Activated CD8-positive, alpha-beta memory T cell treated with anti-CD3 and anti-CD28 coated beads, Interleukin-2, amount 50 U/mL, for 1 hour (primary cell): ENCODE measurements around the gene DEGS2.

Source experiments
- DNase-seq: peaks from one replicate; pipeline ENCODE4 v3.0.0-alpha.2; 2020; ENCODE audit errors: extremely low read depth

DEGS2 gene

GRCh38 chr14:100132161-100132902, 27.1 kb downstream of the DEGS2 start:
- DNase-seq, result no peak

GRCh38 chr14:100131181-100131580, 28.3 kb downstream of the DEGS2 start:
- DNase-seq, result no peak

GRCh38 chr14:100130521-100130920, 28.9 kb downstream of the DEGS2 start:
- no peak for DNase-seq

- DNase-seq, result no peak
Observed at GRCh38 chr14:100129161-100129589, 30.3 kb downstream of the DEGS2 start.

DNA sequence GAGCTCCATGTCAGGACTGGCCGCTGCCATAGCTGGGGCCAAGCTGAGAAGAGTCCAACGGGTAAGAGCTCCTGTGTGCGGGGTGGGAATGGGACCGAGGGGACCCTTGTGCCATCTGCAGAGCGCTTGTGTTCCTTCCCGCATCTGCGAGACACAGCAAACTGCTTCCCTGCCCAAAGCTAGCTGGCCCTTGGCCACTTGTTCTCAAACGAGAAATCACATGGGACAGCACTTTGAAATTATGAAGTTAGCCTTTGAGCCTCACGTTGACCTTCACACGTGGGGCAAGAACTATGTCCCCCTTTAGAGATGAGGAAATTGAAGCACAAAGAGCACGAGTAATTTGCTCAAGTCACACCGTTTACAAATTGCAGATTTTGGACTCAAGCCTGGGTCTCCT, 30.8 kb downstream of the DEGS2 start:
- no peak for DNase-seq

DNA sequence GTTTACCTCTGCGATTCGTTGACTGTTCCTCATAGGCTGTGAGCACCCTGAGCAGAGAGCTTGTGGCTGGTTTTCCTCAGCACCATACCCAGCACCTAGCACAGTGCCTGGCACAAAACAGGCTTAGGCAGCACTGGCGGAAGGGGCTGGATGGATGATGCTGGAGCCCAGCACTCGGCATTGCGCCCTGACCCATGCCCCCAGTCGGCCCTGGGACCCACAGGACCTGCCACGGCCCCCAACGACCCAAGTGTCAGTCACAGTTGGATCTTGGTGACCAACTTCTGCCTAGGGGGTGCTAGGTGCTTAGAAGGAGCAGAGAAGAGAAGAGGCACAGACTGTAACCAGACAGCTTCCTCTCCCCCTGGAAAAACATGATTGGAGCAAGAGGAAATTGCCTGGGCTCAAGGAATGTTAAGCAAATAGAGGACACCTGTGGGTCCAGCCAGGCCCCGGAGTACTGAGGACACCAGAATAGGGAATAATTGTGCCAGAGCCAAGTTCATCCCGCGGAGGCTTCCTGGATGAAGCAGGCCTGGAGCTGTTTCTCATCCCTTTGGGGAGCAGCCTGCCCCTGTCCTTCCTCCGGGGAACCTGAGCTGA, 31.5 kb downstream of the DEGS2 start:
- DNase-seq, result no peak

DNA sequence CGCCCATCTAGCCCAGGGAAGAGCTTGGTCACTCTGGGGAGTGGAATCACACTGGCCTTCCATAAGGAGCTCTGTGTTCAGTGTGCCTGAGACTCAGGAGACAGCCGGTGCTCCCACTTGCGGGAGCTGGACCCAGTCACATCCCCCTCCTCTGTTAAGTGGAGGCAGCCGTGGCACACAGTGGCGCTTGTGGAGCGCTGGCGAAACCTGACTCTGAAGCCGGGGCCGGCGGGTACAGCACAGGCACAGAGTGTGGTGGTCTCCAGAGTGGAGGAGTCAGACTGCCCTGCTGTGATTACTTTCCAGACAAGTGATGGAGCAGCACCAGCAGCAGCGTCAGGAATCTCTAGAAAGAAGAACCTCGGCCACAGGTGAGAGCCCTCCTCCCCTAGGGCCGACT, 33.0 kb downstream of the DEGS2 start:
- no peak for DNase-seq

- DNase-seq, result no peak
Observed at GRCh38 chr14:100124551-100125088, 34.8 kb downstream of the DEGS2 start.

DNA sequence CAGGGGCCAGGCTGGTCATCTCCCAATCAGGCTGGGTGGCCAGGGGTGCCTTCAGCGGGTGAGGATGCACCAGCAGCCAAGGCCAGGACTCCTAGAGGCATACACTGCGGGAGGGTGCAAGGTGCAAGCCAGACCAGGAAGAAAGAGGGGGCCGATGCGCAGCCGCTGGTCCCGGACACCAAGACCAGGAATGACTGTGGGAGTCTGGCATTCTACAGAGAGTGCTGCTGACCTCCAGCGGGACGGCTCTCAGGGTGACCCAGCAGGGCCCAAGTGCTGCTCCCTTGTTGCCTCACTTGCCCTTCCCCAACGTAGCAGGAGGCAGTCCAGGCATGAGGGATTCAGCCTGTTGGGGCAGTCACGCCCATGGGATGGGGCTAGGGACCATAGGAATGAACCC, 35.8 kb downstream of the DEGS2 start:
- no peak for DNase-seq

- DNase-seq, result no peak
Observed at GRCh38 chr14:100122481-100123223, 36.8 kb downstream of the DEGS2 start.

GRCh38 chr14:100121643-100122480, 37.6 kb downstream of the DEGS2 start:
- DNase-seq, result no peak

DNA sequence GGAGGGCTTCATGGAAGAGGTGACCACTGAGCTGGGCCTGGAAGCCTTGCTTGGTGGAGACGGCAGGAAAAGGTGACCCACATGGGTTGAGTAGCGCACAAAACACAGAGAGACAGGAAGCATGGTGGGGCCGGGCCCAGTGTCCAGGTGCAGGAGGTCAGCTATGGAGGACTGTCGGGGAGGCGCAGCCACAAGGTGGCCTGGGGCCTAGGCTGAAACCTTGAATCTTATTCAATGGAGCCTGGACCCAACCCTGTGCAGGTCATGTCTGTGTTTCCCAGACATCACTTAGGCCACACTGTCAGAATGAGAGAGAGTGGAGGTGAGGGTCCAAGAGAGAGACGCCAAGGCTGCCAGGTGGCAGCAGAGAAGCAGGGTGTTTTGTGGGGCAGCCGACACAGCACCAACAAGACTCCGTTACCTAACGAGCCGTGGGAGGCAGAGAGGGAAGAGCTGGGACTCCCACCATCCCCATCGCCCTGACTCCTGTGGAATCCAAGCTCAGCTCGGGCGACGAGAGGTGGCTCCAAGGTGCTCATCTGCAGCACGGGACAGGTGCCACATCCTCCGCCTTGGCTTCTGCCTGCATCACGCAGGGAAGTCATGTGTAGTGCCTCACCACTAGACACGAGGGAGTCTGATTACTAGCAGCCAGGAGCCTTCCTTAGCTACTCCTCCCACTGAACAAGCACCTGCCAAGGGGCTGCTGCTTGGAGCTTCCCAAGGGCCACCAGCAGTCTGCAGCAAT, 38.7 kb downstream of the DEGS2 start:
- DNase-seq, result no peak

DNA sequence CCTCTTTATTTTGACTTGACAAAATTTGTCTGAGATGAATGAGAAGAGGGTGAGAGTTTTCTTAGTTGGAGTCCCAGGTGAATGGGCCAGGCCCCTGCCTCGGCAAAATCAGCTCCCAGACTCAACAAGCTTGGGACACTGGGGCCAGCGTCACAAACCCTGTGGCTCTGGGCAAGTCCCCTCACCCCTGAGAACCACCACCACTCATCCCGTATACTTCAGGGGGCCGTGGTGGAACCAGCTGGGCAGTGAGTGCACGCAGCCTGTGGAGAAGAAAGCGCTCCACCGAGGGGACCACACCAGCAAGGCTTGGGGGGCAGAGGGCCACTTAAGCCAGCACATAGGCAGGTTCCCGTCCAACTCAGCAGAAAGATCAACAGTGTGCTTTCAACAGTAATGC, 40.2 kb downstream of the DEGS2 start:
- DNase-seq, result no peak

DNA sequence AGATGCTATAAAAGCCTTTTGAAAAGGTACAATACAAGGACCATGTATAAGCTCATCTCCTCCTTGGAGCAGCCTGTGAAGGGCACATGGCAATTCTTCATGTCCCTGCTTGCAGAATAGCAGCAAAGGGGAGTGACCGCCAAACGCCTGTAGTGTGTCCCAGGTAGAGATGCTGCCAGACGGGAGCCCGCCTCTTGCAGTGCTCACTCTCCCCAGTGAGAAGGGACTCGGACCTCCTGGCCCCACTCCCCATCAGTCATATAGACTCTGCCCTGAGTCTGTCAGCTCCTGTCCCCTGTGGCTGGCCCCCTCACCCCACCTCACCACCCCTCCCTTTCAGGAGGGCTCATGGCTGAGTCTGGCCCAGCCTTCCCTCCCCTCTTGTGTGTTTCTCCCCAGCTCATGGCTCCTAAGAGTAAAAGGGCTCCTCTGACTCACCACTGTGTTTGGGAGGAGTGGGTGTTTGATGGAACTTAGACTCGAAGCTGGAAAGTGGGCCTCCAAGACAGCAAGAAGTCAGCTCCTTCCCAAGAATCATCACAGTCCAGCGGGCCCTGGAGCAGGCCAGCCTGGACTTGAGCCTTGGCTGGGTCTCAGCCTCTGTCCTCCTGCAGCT, 40.9 kb downstream of the DEGS2 start:
- DNase-seq, result no peak

DNA sequence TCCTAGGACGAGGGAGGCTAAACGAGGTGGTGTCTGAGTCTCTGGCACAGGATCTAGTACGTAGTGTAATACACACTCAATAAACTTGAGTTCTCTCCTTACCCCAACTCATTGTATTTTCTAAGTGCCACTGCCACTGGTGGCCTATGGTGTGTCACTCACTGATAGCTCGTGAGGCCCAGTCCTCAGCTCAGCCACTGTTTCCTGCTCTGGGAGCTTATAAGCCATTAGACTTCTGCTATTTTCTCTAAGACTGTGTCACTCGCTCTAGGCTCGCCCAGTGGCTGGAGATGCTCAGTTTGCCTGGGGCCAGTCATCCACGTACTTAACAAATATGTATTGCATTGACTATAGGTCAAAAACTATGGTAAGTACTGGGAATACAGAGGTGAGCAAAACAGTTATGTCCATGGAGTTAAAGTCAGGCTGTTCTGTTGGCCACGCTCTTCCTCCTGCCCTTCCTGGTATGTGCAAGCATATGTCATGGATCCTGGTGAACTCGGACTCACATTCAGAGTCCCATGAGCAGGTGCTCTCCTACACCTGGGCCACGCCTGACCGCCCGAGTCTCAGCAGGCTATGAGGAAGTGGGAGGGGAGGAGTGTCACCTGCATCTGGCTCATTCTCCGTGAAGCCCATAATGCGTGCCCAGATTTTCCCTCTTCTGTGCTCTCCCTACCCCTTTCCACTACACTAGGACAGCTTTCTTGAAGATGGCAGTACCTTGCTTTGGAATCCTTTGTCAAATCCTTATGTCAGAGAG, 41.6 kb downstream of the DEGS2 start:
- no peak for DNase-seq

DNA sequence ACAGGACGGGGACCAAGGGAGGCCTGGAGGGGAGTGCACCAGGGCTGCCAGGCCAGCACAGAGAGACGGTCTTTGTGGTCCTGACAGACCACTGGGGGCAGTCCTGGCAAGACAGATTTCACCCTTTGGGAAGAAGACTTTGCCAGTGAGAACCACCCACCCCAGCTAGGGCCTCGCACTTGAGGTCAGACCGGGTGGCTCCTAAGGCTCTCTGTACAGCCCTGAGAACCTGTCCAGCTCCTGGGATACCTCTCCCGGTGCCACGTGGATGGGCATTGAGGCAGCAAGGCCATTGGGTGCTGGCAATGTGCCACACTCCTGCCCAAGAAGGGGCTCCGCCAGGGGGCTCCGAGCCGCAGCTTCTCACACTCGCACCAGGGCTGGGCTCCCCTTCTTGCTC, 42.4 kb downstream of the DEGS2 start:
- no peak for DNase-seq

DNA sequence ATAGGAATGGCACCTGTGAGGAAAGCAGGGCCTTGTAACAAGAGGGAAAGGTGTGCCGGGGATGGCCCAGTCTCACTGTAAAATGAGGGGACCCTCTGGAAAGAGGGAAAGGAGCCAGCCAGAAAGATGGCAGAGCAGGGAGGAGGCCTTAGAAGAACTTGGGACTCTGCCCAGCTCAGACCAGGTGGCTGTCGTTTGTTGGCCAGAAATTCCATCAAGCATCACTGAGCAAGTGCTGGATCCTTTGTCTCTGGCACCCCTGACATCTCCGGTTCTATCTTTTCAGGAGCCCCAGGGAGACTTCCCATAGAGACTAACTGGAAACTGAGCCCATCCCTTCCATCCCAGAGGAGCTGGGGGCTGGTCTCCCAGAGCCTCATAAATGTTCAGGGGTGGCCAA, 43.3 kb downstream of the DEGS2 start:
- DNase-seq, result no peak

DNA sequence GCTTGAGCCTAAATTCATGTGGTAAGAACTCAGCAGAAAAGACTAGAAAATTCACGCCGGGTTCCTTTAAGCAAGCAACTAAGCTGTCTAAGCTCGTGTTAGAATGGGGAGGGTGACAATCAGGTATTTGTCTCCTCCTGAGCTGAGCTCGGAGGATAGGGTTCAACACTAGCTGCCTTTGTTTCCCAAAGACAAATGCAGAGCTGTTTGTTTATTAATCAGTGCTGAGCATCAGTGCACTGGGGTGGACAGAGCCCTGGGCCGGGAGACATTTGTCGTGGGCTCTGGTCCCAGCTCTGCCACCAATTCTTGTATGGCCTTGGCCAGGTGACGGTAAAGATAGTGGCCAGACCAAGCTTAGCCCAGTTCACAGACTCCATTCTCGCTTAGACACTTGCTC, 43.7 kb downstream of the DEGS2 start:
- DNase-seq, result no peak

- no peak for DNase-seq
Observed at GRCh38 chr14:100115236-100115635, 44.2 kb downstream of the DEGS2 start.
